Gastroesophageal sphincter (tissue), 4 donors: ENCODE results near the gene AASDHPPT. TPM values are rescaled to one million over a fixed set of nuclear protein-coding genes. Genes with fewer than 3 reads are reported as not detected.

ENCODE experiments used
- ATAC-seq: fragments of 150-250 bp; one replicate; pipeline ENCODE4 v1.9.1; 2016; ENCODE audit warnings: mild to moderate bottlenecking, moderate library complexity
- H3K27ac ChIP-seq, 4 donors: fragments of 200-600 bp; sonication (generic) in 3 of 4; 1 replicate in 3 of 4; 2 replicates in 1 of 4; pipeline ENCODE4 v1.5.1; 2016 to 2019
- H3K27me3 ChIP-seq: fragments of 200-600 bp; sonication (generic); one replicate; pipeline ENCODE4 v1.5.1; 2019
- H3K36me3 ChIP-seq, 2 donors: fragments of 200-600 bp; sonication (generic); one replicate each; pipeline ENCODE4 v1.5.1; 2019; ENCODE audit warnings: control low read depth in 1 of 2
- H3K4me1 ChIP-seq, 3 donors: fragments of 200-600 bp; sonication (generic); 1 replicate in 2 of 3; 2 replicates in 1 of 3; pipeline ENCODE4 v1.5.1; 2016 to 2019; ENCODE audit warnings: control low read depth in 2 of 3
- H3K4me3 ChIP-seq, 2 donors: fragments of 200-600 bp; sonication (generic); one replicate each; pipeline ENCODE4 v1.5.1; 2019; ENCODE audit warnings: mild to moderate bottlenecking in 1 of 2, moderate library complexity in 1 of 2
- H3K9me3 ChIP-seq, 3 donors: fragments of 200-600 bp; sonication (generic); one replicate each; pipeline ENCODE4 v1.5.1; 2017 to 2019; ENCODE audit warnings: control low read depth in 2 of 3
- EP300 ChIP-seq: sonication (generic); formaldehyde crosslinking; IDR thresholded peaks from one replicate; pipeline ENCODE4 v1.6.1; 2017; ENCODE audit warnings: antibody characterized with exemption, mild to moderate bottlenecking
- POLR2A ChIP-seq, 2 donors: fragments of 450-650 bp; IDR thresholded peaks; one replicate each; pipeline ENCODE4 v1.6.1; 2017; ENCODE audit warnings: antibody characterized with exemption in 2 of 2, mild to moderate bottlenecking in 2 of 2, moderate library complexity in 1 of 2
- POLR2AphosphoS5 ChIP-seq: sonication (generic); formaldehyde crosslinking; IDR thresholded peaks from one replicate; pipeline ENCODE4 v1.6.1; 2017; ENCODE audit warnings: antibody characterized with exemption
- WGBS, 2 donors: methylation state at CpG; one replicate each; pipeline ENCODE4 v1.1.5; 2018; ENCODE audit warnings: low coverage in 1 of 2; 5-methylcytosine and 5-hydroxymethylcytosine counted together
- total RNA-seq, 4 donors: library from RNA; depleted of rRNA; stranded (reverse); fragments of >200 nt; gene quantifications; one replicate each; pipeline ENCODE4 v1.1.0, GENCODE V29; 2016
- TF ChIP-seq, protein P1 (sequence below), 4 experiments: fragments of 200-600 bp in 2 of 4; fragments of 450-650 bp in 2 of 4; sonication (generic) in 1 of 4; IDR thresholded peaks; one replicate each; pipeline ENCODE4 v1.5.1; 2017 to 2019; ENCODE audit warnings: antibody characterized with exemption in 4 of 4, mild to moderate bottlenecking in 2 of 4, moderate library complexity in 2 of 4

Gene AASDHPPT
- total RNA-seq, 4 donors from 2014 or later, result 24.6 to 27.6 (median 25.0) TPM

DNA sequence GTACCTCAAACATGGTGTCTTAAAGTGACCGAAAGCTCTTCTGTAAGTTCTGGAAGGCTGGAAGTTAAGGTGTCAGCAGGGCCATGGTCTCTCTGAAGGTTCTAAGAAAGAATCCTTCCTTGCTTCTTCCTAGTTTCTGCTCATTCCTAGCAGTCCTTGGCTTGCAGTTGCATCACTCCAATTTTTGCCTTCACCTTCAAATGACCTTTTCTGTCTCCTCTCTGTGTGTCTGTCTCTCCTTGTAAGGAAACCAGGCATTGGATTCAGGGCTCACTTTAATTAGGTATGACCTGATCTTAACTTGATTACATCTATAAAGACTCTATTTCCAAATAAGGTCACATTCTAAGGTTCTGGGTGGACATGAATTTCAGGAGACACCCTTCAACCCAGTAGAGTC, 8.7 kb downstream of the AASDHPPT start:
- peaks cover 13 to 71% (median 15%) of the 10 kb centered on the region in 3 donors for H3K4me1 ChIP-seq
- no peak for ATAC-seq
- TF ChIP-seq EP300 (no peak), POLR2AphosphoS5 (no peak), POLR2A (IDR thresholded peaks at IDR 0.05) (no peak)
- TF ChIP-seq, protein P1, sequence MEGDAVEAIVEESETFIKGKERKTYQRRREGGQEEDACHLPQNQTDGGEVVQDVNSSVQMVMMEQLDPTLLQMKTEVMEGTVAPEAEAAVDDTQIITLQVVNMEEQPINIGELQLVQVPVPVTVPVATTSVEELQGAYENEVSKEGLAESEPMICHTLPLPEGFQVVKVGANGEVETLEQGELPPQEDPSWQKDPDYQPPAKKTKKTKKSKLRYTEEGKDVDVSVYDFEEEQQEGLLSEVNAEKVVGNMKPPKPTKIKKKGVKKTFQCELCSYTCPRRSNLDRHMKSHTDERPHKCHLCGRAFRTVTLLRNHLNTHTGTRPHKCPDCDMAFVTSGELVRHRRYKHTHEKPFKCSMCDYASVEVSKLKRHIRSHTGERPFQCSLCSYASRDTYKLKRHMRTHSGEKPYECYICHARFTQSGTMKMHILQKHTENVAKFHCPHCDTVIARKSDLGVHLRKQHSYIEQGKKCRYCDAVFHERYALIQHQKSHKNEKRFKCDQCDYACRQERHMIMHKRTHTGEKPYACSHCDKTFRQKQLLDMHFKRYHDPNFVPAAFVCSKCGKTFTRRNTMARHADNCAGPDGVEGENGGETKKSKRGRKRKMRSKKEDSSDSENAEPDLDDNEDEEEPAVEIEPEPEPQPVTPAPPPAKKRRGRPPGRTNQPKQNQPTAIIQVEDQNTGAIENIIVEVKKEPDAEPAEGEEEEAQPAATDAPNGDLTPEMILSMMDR (IDR thresholded peaks at IDR 0.05), result no peak
- H3K36me3 ChIP-seq, result peaks cover 0 to 20% of the 10 kb centered on the region in 2 donors
- H3K27me3 ChIP-seq, result no peaks in the 10 kb centered on the region
- 93 to 100% methylated on average over 1 of the region's 1 CpG for WGBS, 2 donors
- peak overlapping the region in 2 of 4 donors; percentile 21 to 48 for H3K27ac ChIP-seq
- H3K9me3 ChIP-seq, result no peaks in the 10 kb centered on the region
- H3K4me3 ChIP-seq, result no peak overlapping the region

DNA sequence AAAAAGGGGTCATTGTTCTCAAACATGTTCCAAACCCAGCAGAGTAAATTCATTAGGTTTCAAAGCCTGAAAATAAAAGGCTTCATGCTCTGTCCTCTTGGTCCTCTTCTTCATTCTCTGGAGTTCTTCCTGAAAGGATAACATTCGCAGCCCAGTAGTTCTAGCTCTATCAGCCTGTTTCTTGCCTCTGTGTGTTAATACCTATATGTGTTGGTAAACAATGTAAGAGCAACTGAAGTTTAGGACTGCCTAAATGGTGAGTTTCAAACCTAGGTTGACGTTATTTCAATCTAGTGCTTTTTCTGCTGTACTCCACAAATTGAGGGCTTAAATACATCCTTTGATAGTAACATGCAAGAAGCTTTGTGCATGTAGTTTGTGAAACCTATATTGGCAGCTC, 9.4 kb downstream of the AASDHPPT start:
- no peak for ATAC-seq
- Histone ChIP-seq H3K36me3 (peaks cover 0 to 23% of the 10 kb centered on the region in 2 donors), H3K9me3 (no peaks in the 10 kb centered on the region), H3K27me3 (no peaks in the 10 kb centered on the region), H3K4me1 (peaks cover 10 to 71% (median 15%) of the 10 kb centered on the region in 3 donors), H3K4me3 (no peak overlapping the region), H3K27ac (peak overlapping the region in 3 of 4 donors; percentile 21 to 48 (median 27))
- 35 to 94% methylated on average over 2 of the region's 2 CpGs for WGBS, 2 donors
- TF ChIP-seq POLR2A (IDR thresholded peaks at IDR 0.05), result no peak

DNA sequence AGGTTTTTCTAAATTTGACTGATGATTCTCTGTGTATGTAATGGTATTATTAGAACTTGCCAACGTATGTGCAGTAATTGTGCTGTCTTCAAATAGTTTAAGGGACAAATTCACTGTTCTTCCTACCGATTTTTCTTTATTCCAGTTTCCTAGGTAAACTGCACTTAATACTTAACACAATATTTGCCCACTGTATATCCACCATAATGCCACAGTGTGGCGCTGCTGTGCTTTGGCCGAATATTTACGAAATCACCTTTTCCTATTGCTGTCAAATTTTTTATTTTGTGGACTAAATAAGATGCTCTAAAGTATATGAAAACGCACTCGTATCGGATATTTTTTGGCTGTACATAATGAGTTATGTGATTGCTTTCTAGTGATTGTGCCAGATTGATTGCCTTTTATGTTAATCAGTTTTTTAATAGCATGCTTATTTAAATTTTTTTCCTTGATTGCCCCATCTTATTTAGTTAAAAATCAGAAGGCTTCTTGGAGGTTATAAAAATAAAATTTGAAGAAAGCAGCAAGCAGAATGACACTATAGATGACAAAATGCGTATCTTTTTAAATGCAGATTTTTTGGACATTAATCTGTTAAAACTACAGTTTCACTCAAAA, 10.5 kb downstream of the AASDHPPT start:
- no peaks in the 10 kb centered on the region for H3K27me3 ChIP-seq
- TF ChIP-seq POLR2AphosphoS5, result no peak
- TF ChIP-seq, protein P1 (IDR thresholded peaks at IDR 0.05), result peak; percentile 78 to 81 (median 79)
- peaks cover 0 to 27% of the 10 kb centered on the region in 2 donors for H3K36me3 ChIP-seq
- no peak for ATAC-seq
- no peaks in the 10 kb centered on the region for H3K9me3 ChIP-seq
- H3K4me1 ChIP-seq, result peaks cover 6 to 62% (median 12%) of the 10 kb centered on the region in 3 donors
- H3K27ac ChIP-seq, result no peak overlapping the region
- no peak overlapping the region for H3K4me3 ChIP-seq
- WGBS, 2 donors, result 29 to 33% methylated on average over 9 of the region's 9 CpGs

DNA sequence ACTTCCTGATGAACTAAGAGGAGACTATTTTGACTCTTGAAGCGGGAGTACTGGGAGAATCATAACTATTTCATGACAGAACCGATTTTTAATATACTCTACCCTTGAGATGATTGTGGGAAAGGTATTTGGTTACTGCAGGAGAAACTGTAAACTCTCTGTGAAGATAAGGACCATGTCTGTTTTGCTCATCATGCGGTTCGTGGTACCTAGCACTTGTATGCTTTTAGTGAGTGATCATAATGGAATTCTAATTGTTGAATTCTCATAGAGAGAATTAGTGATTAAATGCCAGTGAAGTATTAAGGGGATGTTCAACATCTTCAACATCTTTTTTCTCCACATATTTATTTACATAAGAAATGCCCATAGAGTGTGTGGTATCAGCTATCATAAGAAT, 11.4 kb downstream of the AASDHPPT start:
- no peaks in the 10 kb centered on the region for H3K9me3 ChIP-seq
- H3K36me3 ChIP-seq, result peaks cover 0 to 33% of the 10 kb centered on the region in 2 donors
- no peak overlapping the region for H3K27ac ChIP-seq
- H3K4me1 ChIP-seq, result peaks cover 6 to 59% (median 12%) of the 10 kb centered on the region in 3 donors
- H3K4me3 ChIP-seq, result no peak overlapping the region
- no peak for ATAC-seq
- WGBS, 2 donors, result 80 to 88% methylated on average over 3 to 4 of the region's 4 CpGs
- no peak for TF ChIP-seq POLR2AphosphoS5
- TF ChIP-seq, protein P1 (IDR thresholded peaks at IDR 0.05), result no peak
- no peak for TF ChIP-seq EP300
- TF ChIP-seq POLR2A (IDR thresholded peaks at IDR 0.05), result no peak
- H3K27me3 ChIP-seq, result no peaks in the 10 kb centered on the region

DNA sequence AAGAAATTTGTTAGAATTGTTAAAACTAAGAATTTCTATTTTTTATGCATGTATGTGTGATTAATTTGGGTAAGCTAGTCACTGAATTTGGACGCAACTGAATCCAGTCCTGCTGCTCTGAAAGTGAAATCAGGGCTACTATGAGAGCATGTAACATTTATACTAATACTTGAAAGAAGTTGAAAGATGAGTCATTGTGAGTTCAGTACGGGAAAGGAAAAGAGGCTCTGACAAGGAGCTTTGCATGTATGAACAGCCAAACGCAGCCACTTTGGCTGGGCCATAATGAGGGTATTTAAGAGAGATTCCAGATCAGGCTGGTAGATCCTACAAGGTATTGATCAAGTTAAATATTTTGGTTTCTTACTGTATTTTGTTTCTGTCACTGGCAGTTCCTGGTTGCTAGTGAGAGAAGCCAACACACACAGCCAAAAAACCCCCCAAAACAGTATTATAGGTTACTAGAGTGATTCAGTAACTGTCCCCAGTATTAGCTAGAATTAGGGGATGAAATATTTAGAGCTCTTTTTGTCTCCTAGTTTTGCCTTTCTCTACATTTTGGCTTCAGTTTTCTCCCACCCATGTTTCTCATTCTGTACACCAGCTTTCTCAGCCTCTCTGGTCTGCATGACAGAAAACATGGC, 14.1 kb downstream of the AASDHPPT start:
- ATAC-seq, result no peak
- 29 to 43% methylated on average over 3 of the region's 3 CpGs for WGBS, 2 donors
- TF ChIP-seq POLR2AphosphoS5, result no peak
- no peak for TF ChIP-seq POLR2A (IDR thresholded peaks at IDR 0.05)
- no peak for TF ChIP-seq EP300
- TF ChIP-seq, protein P1 (IDR thresholded peaks at IDR 0.05), result no peak

More for the DNA sequence above, 14.1 kb downstream of the AASDHPPT start:
- Histone ChIP-seq H3K9me3 (no peaks in the 10 kb centered on the region), H3K36me3 (peaks cover 0 to 54% of the 10 kb centered on the region in 2 donors), H3K4me3 (no peak overlapping the region), H3K4me1 (peaks cover 6 to 50% (median 12%) of the 10 kb centered on the region in 3 donors), H3K27me3 (no peaks in the 10 kb centered on the region), H3K27ac (no peak overlapping the region)
